C4-2B (cell line): ENCODE measurements around the gene LCN10.

Experiments used
- CTCF ChIP-seq: fragments of 450-650 bp; conservative IDR thresholded peaks from 2 replicates; pipeline ENCODE4 v1.5.1; 2017; ENCODE audit warnings: mild to moderate bottlenecking
- ZFX ChIP-seq: fragments of 450-650 bp; IDR thresholded peaks from 2 replicates; pipeline ENCODE4 v1.6.1; 2017

GRCh38 chr9:136688274-136689107 is 54.2 kb downstream of the LCN10 start:
- TF ChIP-seq CTCF (no peak), ZFX (no peak)
